Neural cell (in vitro differentiated cells): ENCODE data around the gene CEP295NL. TPM values are rescaled to one million over a fixed set of nuclear protein-coding genes. Genes with fewer than 3 reads are reported as not detected.

Experiments
- H2AFZ ChIP-seq: fragments of 200-600, 300-800 bp; sonication (generic), shearing (Covaris generic); 2 replicates; pipeline ENCODE4 v1.6.0; 2014; ENCODE audit warnings: low read depth, mild to moderate bottlenecking, antibody characterized with exemption, low read length, moderate library complexity
- H3F3A ChIP-seq: fragments of 200-600 bp; shearing (Covaris generic); 2 replicates; pipeline ENCODE4 v1.6.1; 2016; ENCODE audit warnings: mild to moderate bottlenecking, moderate library complexity, mixed read lengths, antibody characterized with exemption, low read length; ENCODE audit not compliant: insufficient read depth, poor library complexity, severe bottlenecking
- H3K27ac ChIP-seq: fragments of 200-600, 300-800 bp; sonication (generic), shearing (Covaris generic); 2 replicates; pipeline ENCODE4 v1.5.1; 2014; ENCODE audit warnings: mild to moderate bottlenecking, low read length, moderate library complexity
- H3K27me3 ChIP-seq: fragments of 300-800, 200-600 bp; sonication (generic), shearing (Covaris generic); 2 replicates; pipeline ENCODE4 v1.6.0; 2014; ENCODE audit warnings: mild to moderate bottlenecking, low read depth, low read length, moderate library complexity; ENCODE audit not compliant: insufficient read depth
- H3K36me3 ChIP-seq: fragments of 300-800, 200-600 bp; sonication (generic), shearing (Covaris generic); 2 replicates; pipeline ENCODE4 v1.5.1; 2014; ENCODE audit warnings: mild to moderate bottlenecking, antibody characterized with exemption, low read length, moderate library complexity; ENCODE audit not compliant: insufficient read depth
- H3K4me2 ChIP-seq: fragments of 300-800, 200-600 bp; sonication (generic), shearing (Covaris generic); 2 replicates; pipeline ENCODE4 v1.6.0; 2014; ENCODE audit warnings: mild to moderate bottlenecking, low read length
- H3K4me3 ChIP-seq: fragments of 300-800, 200-600 bp; sonication (generic), shearing (Covaris generic); 2 replicates; pipeline ENCODE4 v1.5.1; 2014; ENCODE audit warnings: mild to moderate bottlenecking, low read length, moderate library complexity
- H3K79me2 ChIP-seq: fragments of 200-600 bp; shearing (Covaris generic); replicated peaks from 2 replicates; pipeline ENCODE4 v1.6.0; 2014; ENCODE audit warnings: mild to moderate bottlenecking, low read length, moderate library complexity; ENCODE audit not compliant: insufficient read depth
- H3K9ac ChIP-seq: fragments of 300-800, 200-600 bp; sonication (generic), shearing (Covaris generic); 2 replicates; pipeline ENCODE4 v1.6.1; 2016; ENCODE audit warnings: mild to moderate bottlenecking, low read length, mixed read lengths
- H3K9me2 ChIP-seq: fragments of 200-600 bp; shearing (Covaris generic); 2 replicates; pipeline ENCODE4 v1.6.1; 2016; ENCODE audit warnings: mild to moderate bottlenecking, low read length, mixed read lengths; ENCODE audit not compliant: insufficient read depth
- H3K9me3 ChIP-seq: fragments of 200-600, 300-800 bp; sonication (generic), shearing (Covaris generic); 2 replicates; pipeline ENCODE4 v1.6.1; 2016; ENCODE audit warnings: mild to moderate bottlenecking, mixed run types, low read length, moderate library complexity, mixed read lengths
- H4K20me1 ChIP-seq: fragments of 200-600 bp; shearing (Covaris generic); 2 replicates; pipeline ENCODE4 v1.6.1; 2016; ENCODE audit warnings: mild to moderate bottlenecking, mixed run types; ENCODE audit not compliant: insufficient read depth
- EP300 ChIP-seq: fragments of 450-650 bp; conservative IDR thresholded peaks from 2 replicates; pipeline ENCODE4 v1.6.1; 2014; ENCODE audit warnings: antibody characterized with exemption, mild to moderate bottlenecking, moderate library complexity; ENCODE audit not compliant: poor library complexity, severe bottlenecking
- EZH2 ChIP-seq: fragments of 200-600, 300-800 bp; shearing (Covaris generic), sonication (generic); IDR thresholded peaks from 2 replicates; pipeline ENCODE4 v1.6.1; 2014; ENCODE audit warnings: antibody characterized with exemption, low read length, borderline replicate concordance, mild to moderate bottlenecking; ENCODE audit not compliant: insufficient read depth, poor library complexity, severe bottlenecking
- MXI1 ChIP-seq: fragments of 450-650 bp; conservative IDR thresholded peaks from 2 replicates; pipeline ENCODE4 v1.6.1; 2014; ENCODE audit warnings: antibody characterized with exemption, mild to moderate bottlenecking; ENCODE audit not compliant: poor library complexity, severe bottlenecking
- POLR2AphosphoS5 ChIP-seq: IDR thresholded peaks from 2 replicates; pipeline ENCODE4 v1.6.1; 2012
- RAD21 ChIP-seq: fragments of 450-650 bp; conservative IDR thresholded peaks from 2 replicates; pipeline ENCODE4 v1.6.1; 2014; ENCODE audit warnings: antibody characterized with exemption, mild to moderate bottlenecking, moderate library complexity
- SMC3 ChIP-seq: fragments of 450-650 bp; conservative IDR thresholded peaks from 2 replicates; pipeline ENCODE4 v1.6.1; 2014; ENCODE audit warnings: antibody characterized with exemption, mild to moderate bottlenecking, moderate library complexity; ENCODE audit not compliant: poor library complexity
- TAF1 ChIP-seq: IDR thresholded peaks from 2 replicates; pipeline ENCODE4 v1.6.1; 2012; ENCODE audit warnings: low read depth
- polyA plus RNA-seq: library from polyadenylated mRNA; depleted of rRNA; stranded (reverse); fragments of >200 nt; gene quantifications from 2 replicates; pipeline ENCODE4 v1.2.3, GENCODE V29; 2014
- TF ChIP-seq, protein P1 (sequence below): fragments of 450-650 bp; IDR thresholded peaks from 2 replicates; pipeline ENCODE4 v1.5.1; 2014; ENCODE audit warnings: antibody characterized with exemption, mild to moderate bottlenecking, moderate library complexity; ENCODE audit not compliant: poor library complexity, severe bottlenecking
- TF ChIP-seq, protein P2 (sequence below): IDR thresholded peaks from 2 replicates; pipeline ENCODE4 v1.6.1; 2012; ENCODE audit warnings: borderline replicate concordance

The CEP295NL gene
- polyA plus RNA-seq, 1 donor from 2014 or later: not detected

DNA sequence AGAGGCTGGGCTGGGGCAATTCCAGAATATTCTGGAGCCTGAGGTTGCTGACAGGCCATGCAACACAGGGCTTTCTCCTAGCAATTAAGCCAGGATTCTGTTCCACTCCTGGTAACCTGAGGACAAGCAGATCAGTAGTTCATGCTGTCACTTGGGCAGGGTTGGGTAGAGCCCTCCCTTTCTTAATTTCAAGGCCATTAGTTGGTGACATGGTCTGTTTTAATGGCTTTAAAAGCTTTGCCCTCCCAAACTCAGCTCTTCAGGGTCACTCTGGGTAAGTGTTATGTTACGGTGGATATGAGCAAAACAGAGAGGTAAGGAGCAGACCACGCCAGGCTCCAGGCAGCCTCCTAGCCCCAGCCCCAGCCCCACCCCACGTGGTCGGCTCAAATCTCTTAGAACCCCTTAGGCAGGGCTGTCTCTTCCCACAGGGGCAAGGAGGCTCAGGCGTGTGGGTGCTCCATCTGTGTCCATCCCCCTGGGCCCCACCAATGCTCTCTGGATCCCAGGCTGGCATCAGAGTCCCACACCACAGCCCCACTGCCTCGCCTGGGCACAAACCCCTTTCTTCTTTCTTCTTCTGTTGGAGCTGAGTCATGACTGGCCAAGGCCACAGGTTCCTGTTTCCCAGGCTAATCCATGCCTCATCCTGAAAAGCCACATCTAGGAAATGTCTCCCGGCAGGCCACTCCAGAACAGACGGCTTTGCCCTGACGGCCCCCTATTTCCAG, 27.5 kb downstream of the CEP295NL start:
- Histone ChIP-seq H3F3A (no peaks in the 10 kb centered on the region), H3K9me2 (no peaks in the 10 kb centered on the region), H2AFZ (no peak overlapping the region), H3K27ac (no peak overlapping the region), H3K4me2 (no peak overlapping the region), H3K27me3 (no peaks in the 10 kb centered on the region), H3K9ac (no peak overlapping the region), H3K4me3 (no peak overlapping the region), H3K79me2 (peaks cover 11% of the 10 kb centered on the region), H3K36me3 (no peaks in the 10 kb centered on the region), H4K20me1 (no peaks in the 10 kb centered on the region), H3K9me3 (no peaks in the 10 kb centered on the region)
- TF ChIP-seq TAF1 (no peak), EP300 (no peak), MXI1 (no peak)

DNA sequence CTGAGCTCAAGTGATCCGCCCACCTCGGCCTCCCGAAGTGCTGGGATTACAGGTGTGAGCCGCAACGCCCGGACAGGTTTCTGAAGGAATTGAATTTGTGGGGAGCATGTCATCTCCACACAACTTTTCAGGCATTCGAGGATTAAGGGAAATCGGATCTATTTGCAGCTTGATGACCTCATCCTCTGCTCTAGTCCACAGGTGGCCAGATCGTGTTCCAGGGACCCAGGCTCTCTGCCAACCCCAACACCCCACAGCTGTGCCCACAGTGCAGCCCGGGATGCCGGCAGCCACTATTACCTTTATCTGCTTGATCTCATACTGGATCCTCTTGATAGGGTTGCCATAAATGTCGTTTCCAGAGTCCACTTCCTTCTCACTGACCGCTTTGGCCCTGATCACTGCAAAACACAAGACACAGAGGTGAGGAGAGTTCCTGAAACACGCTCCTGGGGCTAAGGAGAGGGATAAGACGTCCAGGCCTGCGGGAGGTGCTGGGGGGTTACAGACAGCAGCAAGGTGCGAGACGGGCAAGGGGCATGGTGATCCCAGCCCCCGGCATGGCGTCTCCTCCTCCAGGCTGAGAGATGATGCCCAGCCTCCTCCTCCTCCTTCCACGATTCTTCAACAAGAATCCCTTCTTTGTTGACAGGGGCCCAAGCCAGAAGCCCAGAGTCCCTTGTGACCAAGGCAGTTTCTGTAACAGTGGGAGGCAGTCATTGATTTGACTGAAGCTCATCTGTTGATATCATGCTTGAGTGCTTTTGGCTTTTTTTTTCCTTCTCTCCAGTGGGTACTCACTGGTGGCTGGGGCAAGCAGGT, 29.3 kb downstream of the CEP295NL start:
- H3K4me2 ChIP-seq: no peak overlapping the region
- TF ChIP-seq TAF1 (no peak), EZH2 (no peak), POLR2AphosphoS5 (no peak), RAD21 (no peak), MXI1 (no peak), EP300 (no peak)
- TF ChIP-seq, protein P1, sequence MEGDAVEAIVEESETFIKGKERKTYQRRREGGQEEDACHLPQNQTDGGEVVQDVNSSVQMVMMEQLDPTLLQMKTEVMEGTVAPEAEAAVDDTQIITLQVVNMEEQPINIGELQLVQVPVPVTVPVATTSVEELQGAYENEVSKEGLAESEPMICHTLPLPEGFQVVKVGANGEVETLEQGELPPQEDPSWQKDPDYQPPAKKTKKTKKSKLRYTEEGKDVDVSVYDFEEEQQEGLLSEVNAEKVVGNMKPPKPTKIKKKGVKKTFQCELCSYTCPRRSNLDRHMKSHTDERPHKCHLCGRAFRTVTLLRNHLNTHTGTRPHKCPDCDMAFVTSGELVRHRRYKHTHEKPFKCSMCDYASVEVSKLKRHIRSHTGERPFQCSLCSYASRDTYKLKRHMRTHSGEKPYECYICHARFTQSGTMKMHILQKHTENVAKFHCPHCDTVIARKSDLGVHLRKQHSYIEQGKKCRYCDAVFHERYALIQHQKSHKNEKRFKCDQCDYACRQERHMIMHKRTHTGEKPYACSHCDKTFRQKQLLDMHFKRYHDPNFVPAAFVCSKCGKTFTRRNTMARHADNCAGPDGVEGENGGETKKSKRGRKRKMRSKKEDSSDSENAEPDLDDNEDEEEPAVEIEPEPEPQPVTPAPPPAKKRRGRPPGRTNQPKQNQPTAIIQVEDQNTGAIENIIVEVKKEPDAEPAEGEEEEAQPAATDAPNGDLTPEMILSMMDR: no peak
- no peaks in the 10 kb centered on the region for H3F3A ChIP-seq
- H3K27ac ChIP-seq: no peak overlapping the region
- H3K9me3 ChIP-seq: no peaks in the 10 kb centered on the region
- no peak overlapping the region for H3K4me3 ChIP-seq
- H3K27me3 ChIP-seq: no peaks in the 10 kb centered on the region
- no peak overlapping the region for H2AFZ ChIP-seq
- H3K79me2 ChIP-seq: peaks cover under 1% of the 10 kb centered on the region
- H3K9me2 ChIP-seq: no peaks in the 10 kb centered on the region
- H3K36me3 ChIP-seq: no peaks in the 10 kb centered on the region
- no peaks in the 10 kb centered on the region for H4K20me1 ChIP-seq
- no peak overlapping the region for H3K9ac ChIP-seq

DNA sequence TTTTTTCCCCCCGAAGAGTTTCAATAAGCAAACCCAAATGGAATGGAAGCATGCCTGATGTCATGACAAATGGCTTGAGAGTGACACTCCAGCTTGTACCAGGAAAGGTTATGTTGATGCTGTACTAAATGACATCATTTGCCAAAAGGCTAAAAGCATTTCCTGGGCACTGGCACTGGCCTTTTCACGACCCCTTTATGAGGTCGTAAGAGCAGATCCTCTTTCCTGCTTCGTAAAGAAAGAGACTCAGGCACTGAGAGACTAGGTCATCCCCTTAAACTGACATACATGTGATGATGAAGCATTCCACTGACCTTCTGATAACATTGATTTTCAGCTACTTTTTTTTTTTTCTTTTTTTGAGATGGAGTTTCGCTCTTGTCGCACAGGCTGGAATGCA, 30.5 kb downstream of the CEP295NL start:
- H3K9me3 ChIP-seq: no peaks in the 10 kb centered on the region
- no peaks in the 10 kb centered on the region for H3K27me3 ChIP-seq
- no peaks in the 10 kb centered on the region for H4K20me1 ChIP-seq
- H3K9ac ChIP-seq: no peak overlapping the region
- no peak overlapping the region for H3K27ac ChIP-seq
- TF ChIP-seq SMC3 (no peak), POLR2AphosphoS5 (no peak), EZH2 (no peak), TAF1 (no peak), MXI1 (no peak), RAD21 (no peak)
- TF ChIP-seq, protein P1: no peak
- TF ChIP-seq, protein P2, sequence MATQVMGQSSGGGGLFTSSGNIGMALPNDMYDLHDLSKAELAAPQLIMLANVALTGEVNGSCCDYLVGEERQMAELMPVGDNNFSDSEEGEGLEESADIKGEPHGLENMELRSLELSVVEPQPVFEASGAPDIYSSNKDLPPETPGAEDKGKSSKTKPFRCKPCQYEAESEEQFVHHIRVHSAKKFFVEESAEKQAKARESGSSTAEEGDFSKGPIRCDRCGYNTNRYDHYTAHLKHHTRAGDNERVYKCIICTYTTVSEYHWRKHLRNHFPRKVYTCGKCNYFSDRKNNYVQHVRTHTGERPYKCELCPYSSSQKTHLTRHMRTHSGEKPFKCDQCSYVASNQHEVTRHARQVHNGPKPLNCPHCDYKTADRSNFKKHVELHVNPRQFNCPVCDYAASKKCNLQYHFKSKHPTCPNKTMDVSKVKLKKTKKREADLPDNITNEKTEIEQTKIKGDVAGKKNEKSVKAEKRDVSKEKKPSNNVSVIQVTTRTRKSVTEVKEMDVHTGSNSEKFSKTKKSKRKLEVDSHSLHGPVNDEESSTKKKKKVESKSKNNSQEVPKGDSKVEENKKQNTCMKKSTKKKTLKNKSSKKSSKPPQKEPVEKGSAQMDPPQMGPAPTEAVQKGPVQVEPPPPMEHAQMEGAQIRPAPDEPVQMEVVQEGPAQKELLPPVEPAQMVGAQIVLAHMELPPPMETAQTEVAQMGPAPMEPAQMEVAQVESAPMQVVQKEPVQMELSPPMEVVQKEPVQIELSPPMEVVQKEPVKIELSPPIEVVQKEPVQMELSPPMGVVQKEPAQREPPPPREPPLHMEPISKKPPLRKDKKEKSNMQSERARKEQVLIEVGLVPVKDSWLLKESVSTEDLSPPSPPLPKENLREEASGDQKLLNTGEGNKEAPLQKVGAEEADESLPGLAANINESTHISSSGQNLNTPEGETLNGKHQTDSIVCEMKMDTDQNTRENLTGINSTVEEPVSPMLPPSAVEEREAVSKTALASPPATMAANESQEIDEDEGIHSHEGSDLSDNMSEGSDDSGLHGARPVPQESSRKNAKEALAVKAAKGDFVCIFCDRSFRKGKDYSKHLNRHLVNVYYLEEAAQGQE: no peak
- H3K4me2 ChIP-seq: no peak overlapping the region
- no peaks in the 10 kb centered on the region for H3F3A ChIP-seq
- no peaks in the 10 kb centered on the region for H3K36me3 ChIP-seq
- no peak overlapping the region for H3K4me3 ChIP-seq
- no peaks in the 10 kb centered on the region for H3K79me2 ChIP-seq
- H3K9me2 ChIP-seq: no peaks in the 10 kb centered on the region
- no peak overlapping the region for H2AFZ ChIP-seq
